Measurements from ENCODE around the gene CYB5R3. TPM values are rescaled to one million over a fixed set of nuclear protein-coding genes. Genes with fewer than 3 reads are reported as not detected.

CYB5R3 gene
- polyA plus RNA-seq, 3 donors, result 49.7 to 76.4 (median 54.0) TPM

DNA sequence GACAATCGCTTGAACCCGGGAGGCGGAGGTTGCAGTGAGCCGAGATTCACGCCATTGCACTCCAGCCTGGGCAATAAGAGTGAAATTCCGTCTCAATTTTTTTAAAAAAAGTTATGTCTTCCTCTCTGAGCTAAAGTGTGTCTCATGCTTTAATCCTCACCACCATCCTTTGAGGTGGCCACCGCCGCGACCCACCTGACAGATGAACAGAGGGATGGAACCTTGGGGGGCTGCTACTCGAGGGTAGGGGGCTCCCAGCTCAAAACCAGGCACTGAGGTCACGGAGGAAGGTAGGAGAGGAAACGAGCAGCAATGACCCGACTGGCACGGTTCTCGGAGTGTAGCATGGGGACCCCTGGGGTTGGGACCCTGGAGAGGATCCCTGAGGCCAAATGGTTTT is 23.8 kb downstream of the CYB5R3 start:
- no peak overlapping the region for H3K4me3 ChIP-seq (replicated peaks in 1 of 3; ENCODE audit: low read depth in 2 of 3, low read length in 3 of 3)
- Mint-ChIP-seq H3K36me3 (peaks cover 59 to 92% of the 10 kb centered on the region in 2 donors), H3K4me1 (peaks cover 10% of the 10 kb centered on the region), H3K27me3 (ENCODE audit: low read depth in 3 of 3) (no peaks in the 10 kb centered on the region), H3K27ac (peak overlapping the region in 1 of 7 donors; percentile 18), H3K9me3 (peaks cover 0 to 2% (median 0%) of the 10 kb centered on the region in 7 donors), H3K4me3 (no peak overlapping the region)
- WGBS (ENCODE audit: insufficient coverage), result 83% methylated on average over 13 of the region's 15 CpGs
- no peak overlapping the region for H3K27ac ChIP-seq (ENCODE audit: low read depth in 1 of 2, low read length in 2 of 2)
- TF ChIP-seq, protein P1, sequence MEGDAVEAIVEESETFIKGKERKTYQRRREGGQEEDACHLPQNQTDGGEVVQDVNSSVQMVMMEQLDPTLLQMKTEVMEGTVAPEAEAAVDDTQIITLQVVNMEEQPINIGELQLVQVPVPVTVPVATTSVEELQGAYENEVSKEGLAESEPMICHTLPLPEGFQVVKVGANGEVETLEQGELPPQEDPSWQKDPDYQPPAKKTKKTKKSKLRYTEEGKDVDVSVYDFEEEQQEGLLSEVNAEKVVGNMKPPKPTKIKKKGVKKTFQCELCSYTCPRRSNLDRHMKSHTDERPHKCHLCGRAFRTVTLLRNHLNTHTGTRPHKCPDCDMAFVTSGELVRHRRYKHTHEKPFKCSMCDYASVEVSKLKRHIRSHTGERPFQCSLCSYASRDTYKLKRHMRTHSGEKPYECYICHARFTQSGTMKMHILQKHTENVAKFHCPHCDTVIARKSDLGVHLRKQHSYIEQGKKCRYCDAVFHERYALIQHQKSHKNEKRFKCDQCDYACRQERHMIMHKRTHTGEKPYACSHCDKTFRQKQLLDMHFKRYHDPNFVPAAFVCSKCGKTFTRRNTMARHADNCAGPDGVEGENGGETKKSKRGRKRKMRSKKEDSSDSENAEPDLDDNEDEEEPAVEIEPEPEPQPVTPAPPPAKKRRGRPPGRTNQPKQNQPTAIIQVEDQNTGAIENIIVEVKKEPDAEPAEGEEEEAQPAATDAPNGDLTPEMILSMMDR (IDR thresholded peaks at IDR 0.05), result no peak
- H3K9me3 ChIP-seq (replicated peaks in 1 of 2; ENCODE audit: control insufficient read depth in 1 of 2, insufficient read depth in 1 of 2, low read length in 2 of 2), result no peaks in the 10 kb centered on the region
- H3K4me1 ChIP-seq (ENCODE audit: control insufficient read depth in 1 of 2, insufficient read depth in 2 of 2, low read length in 2 of 2), result peaks cover 10% of the 10 kb centered on the region in 2 donors
- no peak overlapping the region for H3K4me2 ChIP-seq (replicated peaks; ENCODE audit: extremely low read depth, low read length, poor library complexity, severe bottlenecking)
- intact Hi-C loops (cut with micrococcal nuclease), result no loop called here
- H3K9ac ChIP-seq (ENCODE audit: insufficient read depth, low read length, poor library complexity, severe bottlenecking), result no peak overlapping the region
- H2AFZ ChIP-seq (ENCODE audit: insufficient read depth, low read depth, low read length, poor library complexity, severe bottlenecking), result no peak overlapping the region
- H3K79me2 ChIP-seq (ENCODE audit: insufficient read depth, low read length), result no peaks in the 10 kb centered on the region
- no peaks in the 10 kb centered on the region for H4K20me1 ChIP-seq (ENCODE audit: insufficient read depth, low read length)
- no peak for DNase-seq
- H3K27me3 ChIP-seq (ENCODE audit: control insufficient read depth in 2 of 2, insufficient read depth in 2 of 2, low read length in 2 of 2), result no peaks in the 10 kb centered on the region
- H3K36me3 ChIP-seq (replicated peaks in 1 of 2; ENCODE audit: control insufficient read depth in 1 of 2, insufficient read depth in 2 of 2, low read length in 2 of 2), result peaks cover 65 to 87% of the 10 kb centered on the region in 2 donors

DNA sequence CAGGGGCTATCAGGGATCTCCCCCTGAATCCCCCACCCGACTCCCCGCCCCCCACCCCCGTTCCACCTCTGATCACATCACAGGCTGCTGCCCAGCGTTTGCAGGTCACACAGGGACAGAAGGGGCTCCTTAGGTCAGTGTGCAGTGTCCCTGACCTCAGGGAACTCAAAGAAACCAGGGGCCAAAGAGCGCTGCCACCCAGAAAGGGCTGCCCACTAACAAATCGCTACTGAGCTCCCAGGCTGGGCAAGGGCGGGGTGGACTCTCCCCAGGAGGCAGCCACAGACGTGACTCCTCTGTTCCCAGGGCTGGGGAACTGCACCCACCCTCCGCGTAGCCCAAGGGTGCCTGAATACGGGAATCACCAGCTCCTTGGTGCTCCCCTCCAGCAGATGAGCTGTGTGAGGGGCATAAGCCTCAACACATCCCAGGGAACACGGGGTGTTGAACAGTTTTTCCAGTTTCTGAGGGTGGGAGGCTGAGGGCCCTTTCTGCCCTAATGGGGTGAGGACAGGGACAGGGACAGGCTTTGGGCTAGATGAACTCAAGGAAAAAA is 24.6 kb downstream of the CYB5R3 start:
- H3K9me3 Mint-ChIP-seq, result peaks cover 0 to 2% (median 0%) of the 10 kb centered on the region in 7 donors
- H3K4me3 ChIP-seq (replicated peaks in 1 of 3; ENCODE audit: low read depth in 2 of 3, low read length in 3 of 3), result no peak overlapping the region
- H4K20me1 ChIP-seq (ENCODE audit: insufficient read depth, low read length), result no peaks in the 10 kb centered on the region
- H3K36me3 ChIP-seq (replicated peaks in 1 of 2; ENCODE audit: control insufficient read depth in 1 of 2, insufficient read depth in 2 of 2, low read length in 2 of 2), result peaks cover 63 to 87% of the 10 kb centered on the region in 2 donors
- H3K9ac ChIP-seq (ENCODE audit: insufficient read depth, low read length, poor library complexity, severe bottlenecking), result no peak overlapping the region
- no peak overlapping the region for H2AFZ ChIP-seq (ENCODE audit: insufficient read depth, low read depth, low read length, poor library complexity, severe bottlenecking)
- H3K27ac ChIP-seq (ENCODE audit: low read depth in 1 of 2, low read length in 2 of 2), result no peak overlapping the region
- no peaks in the 10 kb centered on the region for H3K27me3 Mint-ChIP-seq (ENCODE audit: low read depth in 3 of 3)
- 95% methylated on average over 7 of the region's 12 CpGs for WGBS (ENCODE audit: insufficient coverage)
- intact Hi-C loops (cut with micrococcal nuclease), result no loop called here
- H3K27ac Mint-ChIP-seq, result no peak overlapping the region
- H3K9me3 ChIP-seq (replicated peaks in 1 of 2; ENCODE audit: control insufficient read depth in 1 of 2, insufficient read depth in 1 of 2, low read length in 2 of 2), result no peaks in the 10 kb centered on the region
- H3K4me3 Mint-ChIP-seq, result no peak overlapping the region
- peaks cover 53 to 92% of the 10 kb centered on the region in 2 donors for H3K36me3 Mint-ChIP-seq
- TF ChIP-seq, protein P1 (IDR thresholded peaks at IDR 0.05), result no peak
- H3K27me3 ChIP-seq (ENCODE audit: control insufficient read depth in 2 of 2, insufficient read depth in 2 of 2, low read length in 2 of 2), result no peaks in the 10 kb centered on the region
- H3K4me2 ChIP-seq (replicated peaks; ENCODE audit: extremely low read depth, low read length, poor library complexity, severe bottlenecking), result no peak overlapping the region
- H3K4me1 ChIP-seq (ENCODE audit: control insufficient read depth in 1 of 2, insufficient read depth in 2 of 2, low read length in 2 of 2), result peaks cover 10% of the 10 kb centered on the region in 2 donors
- no peaks in the 10 kb centered on the region for H3K79me2 ChIP-seq (ENCODE audit: insufficient read depth, low read length)
- DNase-seq, result no peak
- H3K4me1 Mint-ChIP-seq, result peaks cover 10% of the 10 kb centered on the region
